NCI-H510A treated with DMSO at 0.1 percent for 48 hours (cell line): ENCODE results near the gene RET.
"Not testable (repeated sequence)": the region's sequence is repeated elsewhere in the genome, so short reads cannot be mapped to it uniquely, and the experiment has no call there.

ENCODE experiments used
- DNase-seq: peaks from one replicate; lab custom pipeline; 2025; lab: John Stamatoyannopoulos, UW

The RET gene

GRCh38 chr10:43078175-43078985 is 1.5 kb downstream of the RET start:
- DNase-seq = no peak

GRCh38 chr10:43078986-43079273 is 2.1 kb downstream of the RET start:
- peak; percentile 10 for DNase-seq

GRCh38 chr10:43079856-43080255 is 3.0 kb downstream of the RET start:
- DNase-seq = no peak

GRCh38 chr10:43082087-43082486 is 5.2 kb downstream of the RET start:
- DNase-seq = peak; percentile 62

GRCh38 chr10:43082746-43083145 is 5.9 kb downstream of the RET start:
- no peak for DNase-seq

GRCh38 chr10:43083764-43084163 is 6.9 kb downstream of the RET start:
- DNase-seq = no peak

GRCh38 chr10:43084812-43085211 is 7.9 kb downstream of the RET start:
- no peak for DNase-seq

- DNase-seq = no peak
Observed at GRCh38 chr10:43086321-43086942, 9.6 kb downstream of the RET start.

- no peak for DNase-seq
Observed at GRCh38 chr10:43089519-43089918, 12.7 kb downstream of the RET start.

- DNase-seq = no peak
Observed at GRCh38 chr10:43090188-43090587, 13.3 kb downstream of the RET start.

GRCh38 chr10:43090664-43091063 is 13.8 kb downstream of the RET start:
- no peak for DNase-seq

GRCh38 chr10:43091846-43092245 is 15.0 kb downstream of the RET start:
- no peak for DNase-seq

- no peak for DNase-seq
Observed at GRCh38 chr10:43093423-43094076, 16.7 kb downstream of the RET start.

GRCh38 chr10:43094085-43094484 is 17.2 kb downstream of the RET start:
- DNase-seq = no peak

- not testable (repeated sequence) for DNase-seq
Observed at GRCh38 chr10:43099339-43099738, 22.5 kb downstream of the RET start.

- no peak for DNase-seq
Observed at GRCh38 chr10:43099928-43100327, 23.1 kb downstream of the RET start.

GRCh38 chr10:43100366-43100765 is 23.5 kb downstream of the RET start:
- DNase-seq = no peak

- no peak for DNase-seq
Observed at GRCh38 chr10:43102063-43102828, 25.4 kb downstream of the RET start.

- peak; percentile 53 for DNase-seq
Observed at GRCh38 chr10:43105102-43105955, 28.5 kb downstream of the RET start.

- no peak for DNase-seq
Observed at GRCh38 chr10:43105956-43106229, 29.0 kb downstream of the RET start.

GRCh38 chr10:43106256-43107091 is 29.6 kb downstream of the RET start:
- no peak for DNase-seq
